ENCODE data around the gene ENDOG. TPM values are rescaled to one million over a fixed set of nuclear protein-coding genes. Genes with fewer than 3 reads are reported as not detected.

Gene ENDOG
- total RNA-seq: 10 to 100 TPM in 3 of 4 donors, 1 to 10 TPM in 1; 9.9 to 53.6 (median 40.5) TPM

- Histone ChIP-seq H3K9me3 (no peaks in the 10 kb centered on the region), H3K36me3 (peaks cover 0 to 27% (median 0%) of the 10 kb centered on the region in 3 donors), H3K27ac (peak within 1 kb of the TSS; percentile 79 to 93 (median 86)), H3K27me3 (no peaks in the 10 kb centered on the region), H3K4me3 (peak within 1 kb of the TSS; percentile 65 to 88 (median 85)), H3K4me1 (peaks cover 4 to 17% (median 8%) of the 10 kb centered on the region in 4 donors)
- TF ChIP-seq, protein P1, sequence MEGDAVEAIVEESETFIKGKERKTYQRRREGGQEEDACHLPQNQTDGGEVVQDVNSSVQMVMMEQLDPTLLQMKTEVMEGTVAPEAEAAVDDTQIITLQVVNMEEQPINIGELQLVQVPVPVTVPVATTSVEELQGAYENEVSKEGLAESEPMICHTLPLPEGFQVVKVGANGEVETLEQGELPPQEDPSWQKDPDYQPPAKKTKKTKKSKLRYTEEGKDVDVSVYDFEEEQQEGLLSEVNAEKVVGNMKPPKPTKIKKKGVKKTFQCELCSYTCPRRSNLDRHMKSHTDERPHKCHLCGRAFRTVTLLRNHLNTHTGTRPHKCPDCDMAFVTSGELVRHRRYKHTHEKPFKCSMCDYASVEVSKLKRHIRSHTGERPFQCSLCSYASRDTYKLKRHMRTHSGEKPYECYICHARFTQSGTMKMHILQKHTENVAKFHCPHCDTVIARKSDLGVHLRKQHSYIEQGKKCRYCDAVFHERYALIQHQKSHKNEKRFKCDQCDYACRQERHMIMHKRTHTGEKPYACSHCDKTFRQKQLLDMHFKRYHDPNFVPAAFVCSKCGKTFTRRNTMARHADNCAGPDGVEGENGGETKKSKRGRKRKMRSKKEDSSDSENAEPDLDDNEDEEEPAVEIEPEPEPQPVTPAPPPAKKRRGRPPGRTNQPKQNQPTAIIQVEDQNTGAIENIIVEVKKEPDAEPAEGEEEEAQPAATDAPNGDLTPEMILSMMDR (IDR thresholded peaks at IDR 0.05): peak; percentile 97 to 100 (median 99)
- peak; percentile 75 to 85 for TF ChIP-seq POLR2A (IDR thresholded peaks at IDR 0.05)
- peak; percentile 96 to 99 (median 98) for DNase-seq
Measured at GRCh38 chr9:128818099-128818838, at the start of gene ENDOG. Gene ENDOG (plus strand): TSS chr9:128818500. CDS start chr9:128818685, 185 bp downstream.

DNA sequence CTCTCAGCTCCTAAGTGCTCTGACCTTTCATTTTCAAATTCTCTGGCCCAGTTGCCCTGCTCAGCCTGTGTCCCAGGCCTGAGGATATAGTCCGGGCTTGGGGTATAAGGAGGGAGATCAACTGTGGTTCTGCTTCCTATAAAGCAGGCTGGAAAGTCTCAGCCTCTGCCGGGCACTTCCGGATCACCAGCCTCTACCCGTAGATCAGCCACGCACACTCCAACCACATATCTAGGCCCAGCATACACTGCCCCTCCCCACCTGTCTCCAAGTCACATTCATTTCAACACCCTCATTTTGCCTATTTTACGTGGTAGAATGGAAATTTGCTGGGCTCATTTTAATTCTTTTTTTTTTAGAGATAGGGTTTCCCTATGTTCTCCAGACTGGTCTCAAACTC lies 49.7 kb upstream of the ENDOG start:
- Histone ChIP-seq H3K27ac (no peak overlapping the region), H3K36me3 (peaks cover 0 to 14% (median 0%) of the 10 kb centered on the region in 3 donors), H3K4me3 (no peak overlapping the region), H3K9me3 (no peaks in the 10 kb centered on the region), H3K27me3 (no peaks in the 10 kb centered on the region), H3K4me1 (peaks cover 0 to 23% (median 2%) of the 10 kb centered on the region in 4 donors)
- TF ChIP-seq POLR2A (IDR thresholded peaks at IDR 0.05): no peak
- TF ChIP-seq, protein P1 (IDR thresholded peaks at IDR 0.05): no peak
- no peak for DNase-seq

GRCh38 chr9:128770286-128771030 lies 47.8 kb upstream of the ENDOG start:
- TF ChIP-seq POLR2A (IDR thresholded peaks at IDR 0.05): no peak
- TF ChIP-seq, protein P1 (IDR thresholded peaks at IDR 0.05): no peak
- Histone ChIP-seq H3K27me3 (no peaks in the 10 kb centered on the region), H3K36me3 (peaks cover 0 to 14% (median 0%) of the 10 kb centered on the region in 3 donors), H3K27ac (peak overlapping the region; percentile 92 to 95 (median 94)), H3K4me1 (peaks cover 0 to 22% (median 2%) of the 10 kb centered on the region in 4 donors), H3K9me3 (no peaks in the 10 kb centered on the region), H3K4me3 (peak overlapping the region in 3 of 4 donors; percentile 83 to 98 (median 91))
- DNase-seq: no peak

GRCh38 chr9:128771094-128771721 lies 47.1 kb upstream of the ENDOG start:
- Histone ChIP-seq H3K27ac (peak overlapping the region; percentile 92 to 95 (median 94)), H3K9me3 (no peaks in the 10 kb centered on the region), H3K4me1 (peaks cover 0 to 22% (median 2%) of the 10 kb centered on the region in 4 donors), H3K27me3 (no peaks in the 10 kb centered on the region), H3K4me3 (peak overlapping the region; percentile 83 to 98 (median 92)), H3K36me3 (peaks cover 0 to 10% (median 0%) of the 10 kb centered on the region in 3 donors)
- no peak for DNase-seq
- TF ChIP-seq POLR2A (IDR thresholded peaks at IDR 0.05): peak in 1 of 2 donors; percentile 14
- TF ChIP-seq, protein P1 (IDR thresholded peaks at IDR 0.05): no peak

All from Peyer's patch (tissue), 4 donors.